ENCODE data around the gene SRPK1.

The SRPK1 gene

DNA sequence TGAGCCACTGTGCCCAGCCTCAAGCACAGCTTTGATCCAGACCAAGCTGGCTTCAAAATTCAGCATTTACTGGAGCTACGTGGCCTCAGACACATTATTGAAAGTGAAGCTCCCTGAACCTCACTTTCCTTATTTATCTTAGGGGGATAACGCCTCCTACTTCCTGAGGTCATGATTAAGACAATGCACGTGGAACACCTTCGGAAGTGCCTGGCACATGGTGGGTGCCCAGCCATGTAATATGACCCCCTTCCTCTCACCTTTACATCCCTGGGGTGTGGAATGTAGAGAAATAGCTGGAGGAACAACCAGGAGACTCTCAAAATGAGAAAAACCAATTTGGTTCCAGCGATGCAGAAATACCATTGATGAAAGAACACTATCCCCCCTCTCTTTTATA, 122.2 kb downstream of the SRPK1 start:
- H3K4me3 ChIP-seq (ENCODE audit: low read length): no peak overlapping the region
- no peak for TF ChIP-seq ZNF274 (IDR thresholded peaks at IDR 0.05; ENCODE audit: low read depth, low read length)

GRCh38 chr6:35797837-35798526, 122.9 kb downstream of the SRPK1 start:
- TF ChIP-seq ZNF274 (IDR thresholded peaks at IDR 0.05; ENCODE audit: low read depth, low read length): no peak
- H3K4me3 ChIP-seq (ENCODE audit: low read length): no peak overlapping the region

- TF ChIP-seq ZNF274 (IDR thresholded peaks at IDR 0.05; ENCODE audit: low read depth, low read length): no peak
- H3K4me3 ChIP-seq (ENCODE audit: low read length): no peak overlapping the region
These were observed 124.7 kb downstream of the SRPK1 start for GRCh38 chr6:35796236-35796635.

DNA sequence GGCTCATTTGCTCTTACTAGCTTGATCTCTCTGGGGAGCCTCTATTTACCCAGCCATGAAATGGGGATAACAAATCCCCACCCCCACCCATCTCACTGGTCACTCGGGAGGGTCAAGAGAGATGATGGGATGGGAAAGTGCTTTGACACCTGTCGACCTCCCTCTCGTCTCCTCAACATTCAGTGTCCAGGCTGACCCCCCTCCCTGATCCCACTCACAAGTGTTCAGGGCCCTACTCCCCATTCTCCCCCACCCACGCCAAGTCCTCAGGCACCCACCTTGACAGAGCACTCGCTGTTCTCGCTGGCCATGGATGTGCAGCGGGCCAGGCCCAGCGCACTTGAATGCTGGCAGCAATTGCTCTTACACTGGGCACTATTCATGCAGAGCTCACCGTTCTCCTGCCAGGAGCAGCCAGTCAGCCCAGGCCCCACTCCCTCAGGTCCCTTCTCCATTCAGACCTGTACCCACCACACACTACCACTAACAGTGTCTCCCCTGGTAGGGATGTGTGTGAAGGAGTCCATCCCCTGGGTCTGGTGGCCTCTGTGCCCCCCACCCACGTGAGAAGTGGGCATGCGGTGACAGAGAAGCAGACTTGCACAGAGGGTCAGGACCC, 125.3 kb downstream of the SRPK1 start:
- H3K4me3 ChIP-seq (ENCODE audit: low read length): no peak overlapping the region
- TF ChIP-seq ZNF274 (IDR thresholded peaks at IDR 0.05; ENCODE audit: low read depth, low read length): no peak

DNA sequence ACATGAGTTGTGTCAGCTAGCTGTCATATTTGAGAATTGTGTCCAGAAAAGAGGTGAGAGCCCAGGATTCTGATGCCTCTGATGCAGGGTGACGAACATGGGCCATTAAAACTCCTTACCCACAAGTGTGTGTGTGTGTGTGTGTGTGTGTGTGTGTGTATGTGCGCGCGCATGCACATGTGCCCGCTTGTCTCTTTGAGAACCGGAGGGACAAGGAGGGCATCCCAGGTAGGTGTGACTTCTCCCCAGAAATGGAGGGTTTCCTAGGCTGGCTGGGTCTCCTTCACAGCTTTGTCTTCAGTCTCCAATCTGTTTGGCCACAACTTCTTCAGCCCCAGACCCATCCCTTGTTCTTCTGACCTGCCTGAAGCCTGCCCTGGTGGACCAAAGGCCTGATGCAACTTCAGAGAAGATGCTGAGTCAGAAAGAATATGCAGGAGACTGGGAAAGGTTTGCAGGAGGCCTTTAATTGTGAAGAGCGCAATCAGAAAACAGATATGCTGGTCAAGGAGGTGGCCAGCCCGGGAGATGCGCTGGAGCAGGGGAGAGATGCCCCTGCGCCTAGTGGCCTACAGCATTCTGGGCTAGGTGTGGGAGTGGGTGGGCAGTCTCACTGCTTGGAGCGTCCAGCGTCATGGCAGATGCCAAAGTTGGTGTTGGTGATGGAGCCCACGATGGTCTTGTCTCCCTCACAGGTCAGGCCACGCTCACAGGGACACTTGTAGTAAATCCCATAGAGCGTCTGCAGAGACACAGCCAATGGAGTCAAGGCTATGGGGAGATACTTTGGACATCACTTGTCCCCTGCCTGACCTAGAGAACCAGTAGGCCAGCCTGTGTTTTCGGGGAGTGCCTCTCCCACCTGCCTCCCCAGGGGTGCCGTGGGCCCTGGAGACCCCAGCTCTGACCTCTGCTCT, 126.1 kb downstream of the SRPK1 start:
- TF ChIP-seq ZNF274 (IDR thresholded peaks at IDR 0.05; ENCODE audit: low read depth, low read length): no peak

DNA sequence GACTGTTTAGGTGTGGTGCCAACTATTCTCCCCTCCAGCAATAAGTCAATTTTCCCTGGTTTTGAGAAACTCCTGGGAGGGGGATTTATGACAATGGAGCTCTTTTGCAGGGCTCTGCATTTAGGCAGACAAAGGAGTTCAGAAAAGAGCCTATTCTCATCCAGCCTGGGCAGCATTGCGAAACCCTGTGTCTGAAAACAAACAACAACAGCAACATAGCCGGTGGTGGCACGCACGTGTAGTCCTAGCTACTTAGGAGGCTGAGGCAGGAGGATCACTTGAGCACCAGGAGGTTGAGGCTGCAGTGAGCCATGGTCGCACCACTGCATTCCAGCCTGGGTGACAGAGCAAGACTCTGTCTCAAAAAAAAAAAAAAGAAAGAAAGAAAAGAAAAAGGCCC, 130.2 kb downstream of the SRPK1 start:
- H3K4me3 ChIP-seq (ENCODE audit: low read length): no peak overlapping the region
- TF ChIP-seq ZNF274 (IDR thresholded peaks at IDR 0.05; ENCODE audit: low read depth, low read length): no peak

More for the DNA sequence above, 126.1 kb downstream of the SRPK1 start:
- H3K4me3 ChIP-seq (ENCODE audit: low read length): no peak overlapping the region

DNA sequence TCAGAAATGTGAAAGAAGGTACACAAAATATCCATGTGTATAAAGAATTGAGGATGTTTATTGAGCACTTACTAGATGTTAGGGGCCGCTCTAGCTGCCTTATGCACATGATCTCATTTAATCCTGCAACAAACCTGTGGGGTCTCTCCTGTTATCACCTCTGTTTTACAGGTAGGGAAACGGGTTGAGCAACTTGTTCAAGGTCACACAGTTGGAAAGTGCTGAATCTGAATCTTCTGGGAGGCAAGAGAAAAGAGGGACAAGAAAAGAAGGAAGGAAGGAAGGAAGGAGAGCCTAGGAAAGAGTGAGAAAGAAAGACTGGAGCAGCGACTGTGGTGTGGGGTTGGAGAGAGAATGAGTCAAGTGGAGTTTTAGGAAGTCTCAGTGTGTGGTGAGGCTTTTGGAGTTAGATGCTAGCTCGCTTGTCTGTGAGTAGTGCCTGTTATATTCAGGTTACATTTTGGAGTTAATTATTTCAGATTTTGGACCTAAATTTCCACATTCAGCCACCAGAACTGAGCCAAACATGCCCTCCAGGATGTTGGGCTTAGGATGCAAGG, 132.4 kb downstream of the SRPK1 start:
- no peak for TF ChIP-seq ZNF274 (IDR thresholded peaks at IDR 0.05; ENCODE audit: low read depth, low read length)
- H3K4me3 ChIP-seq (ENCODE audit: low read length): no peak overlapping the region

- H3K4me3 ChIP-seq (ENCODE audit: low read length): no peak overlapping the region
- TF ChIP-seq ZNF274 (IDR thresholded peaks at IDR 0.05; ENCODE audit: low read depth, low read length): no peak
These were observed 133.4 kb downstream of the SRPK1 start for GRCh38 chr6:35787266-35788218.

DNA sequence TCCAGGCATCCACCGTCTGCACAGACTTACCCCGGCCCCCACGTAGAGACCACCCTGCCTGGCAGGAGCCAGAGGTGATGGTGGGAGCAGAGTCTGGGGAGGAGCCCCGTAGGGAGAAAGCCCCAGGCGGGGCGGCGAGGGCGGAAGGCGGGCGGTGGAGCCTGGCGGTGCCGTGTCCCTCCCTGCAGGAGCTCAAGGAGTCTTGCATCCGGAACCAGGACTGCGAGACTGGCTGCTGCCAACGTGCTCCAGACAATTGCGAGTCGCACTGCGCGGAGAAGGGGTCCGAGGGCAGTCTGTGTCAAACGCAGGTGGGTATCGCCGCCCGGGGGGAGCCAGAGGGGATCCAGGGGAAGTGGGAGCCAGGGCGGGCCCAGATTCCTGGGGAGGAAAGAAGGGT, 134.1 kb downstream of the SRPK1 start:
- TF ChIP-seq ZNF274 (IDR thresholded peaks at IDR 0.05; ENCODE audit: low read depth, low read length): no peak
- no peak overlapping the region for H3K4me3 ChIP-seq (ENCODE audit: low read length)

DNA sequence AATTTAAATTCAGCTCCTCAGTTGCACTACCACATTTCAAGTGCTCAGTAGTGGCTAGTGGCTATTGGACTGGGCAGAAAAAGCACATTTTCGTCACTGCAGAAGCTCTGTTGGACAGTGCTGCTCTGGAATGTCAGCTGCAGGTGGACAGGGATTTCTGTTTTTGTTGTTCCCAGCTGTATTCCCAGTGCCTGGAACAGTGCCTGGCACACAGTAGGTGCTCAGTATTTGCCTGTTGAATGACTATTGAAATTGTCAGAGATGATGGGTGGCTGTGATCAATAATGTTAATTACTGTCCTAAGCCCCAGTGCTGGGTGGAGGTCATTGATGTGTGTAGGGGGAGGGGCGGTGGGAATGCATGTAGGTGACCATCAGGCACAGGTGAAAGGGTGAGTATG, 134.6 kb downstream of the SRPK1 start:
- H3K4me3 ChIP-seq (ENCODE audit: low read length): no peak overlapping the region
- TF ChIP-seq ZNF274 (IDR thresholded peaks at IDR 0.05; ENCODE audit: low read depth, low read length): no peak

DNA sequence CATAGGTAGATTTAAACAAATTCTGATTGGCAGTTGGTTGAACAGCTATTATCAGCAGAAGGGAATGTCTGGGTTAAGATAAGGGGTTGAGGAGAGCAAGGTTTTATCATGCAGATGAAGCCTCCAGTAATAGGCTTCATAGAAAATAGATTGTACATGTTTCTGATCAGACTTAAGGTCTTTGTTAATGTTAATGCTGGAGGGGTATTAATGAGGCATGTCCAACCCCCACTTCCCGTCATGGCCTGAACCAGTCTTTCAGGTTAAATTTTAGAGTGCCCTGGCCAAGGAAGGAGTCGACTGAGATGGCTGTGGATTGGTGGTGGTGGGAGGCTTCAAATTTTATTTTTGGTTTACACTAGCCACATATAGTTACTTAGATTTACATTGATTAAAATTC, 136.7 kb downstream of the SRPK1 start:
- H3K4me3 ChIP-seq (ENCODE audit: low read length): no peak overlapping the region
- TF ChIP-seq ZNF274 (IDR thresholded peaks at IDR 0.05; ENCODE audit: low read depth, low read length): no peak
